HepG2 (cell line): ENCODE measurements around the gene MRPL38. TPM values are rescaled to one million over a fixed set of nuclear protein-coding genes. Genes with fewer than 3 reads are reported as not detected.

ENCODE experiments used
- ATF7-NPFF ChIP-seq: sonication (generic); formaldehyde crosslinking; IDR thresholded peaks from 2 replicates; pipeline ENCODE4 v1.8.1; 2023; ENCODE audit warnings: mild to moderate bottlenecking, low read depth, missing genetic modification reagents, moderate library complexity
- CHCHD3 ChIP-seq: sonication (generic); formaldehyde crosslinking; IDR thresholded peaks from 2 replicates; pipeline ENCODE4 v1.8.0; 2022; ENCODE audit warnings: mild to moderate bottlenecking, missing genetic modification reagents, moderate library complexity
- EED ChIP-seq: sonication (generic); formaldehyde crosslinking; IDR thresholded peaks from 2 replicates; pipeline ENCODE4 v1.5.0; 2020; ENCODE audit warnings: mild to moderate bottlenecking, missing genetic modification reagents
- GLI4 ChIP-seq: sonication (generic); formaldehyde crosslinking; IDR thresholded peaks from 2 replicates; pipeline ENCODE4 v1.5.1; 2020; ENCODE audit warnings: missing genetic modification reagents, mild to moderate bottlenecking, moderate library complexity, borderline replicate concordance
- HBP1 ChIP-seq: IDR thresholded peaks from 2 replicates; pipeline ENCODE4 v1.6.1; 2016; ENCODE audit warnings: low read depth, control low read depth
- HIC2 ChIP-seq: sonication (generic); formaldehyde crosslinking; IDR thresholded peaks from 2 replicates; pipeline ENCODE4 v1.9.0; 2022; ENCODE audit warnings: low read depth, missing genetic modification reagents
- HOXA7 ChIP-seq: sonication (generic); formaldehyde crosslinking; IDR thresholded peaks from 2 replicates; pipeline ENCODE4 v1.8.1; 2022; ENCODE audit warnings: mild to moderate bottlenecking, missing genetic modification reagents, moderate library complexity
- KLF11 ChIP-seq: IDR thresholded peaks from 2 replicates; pipeline ENCODE4 v1.6.1; 2016; ENCODE audit warnings: missing compliant biosample characterization
- MAX ChIP-seq: IDR thresholded peaks from 2 replicates; pipeline ENCODE4 v1.6.1; 2012; ENCODE audit warnings: inconsistent platforms
- MIER2 ChIP-seq: IDR thresholded peaks from 2 replicates; pipeline ENCODE4 v1.6.1; 2016; ENCODE audit warnings: missing biosample characterization, missing genetic modification reagents
- NR2F2 ChIP-seq: IDR thresholded peaks from 2 replicates; pipeline ENCODE4 v1.6.1; 2012; ENCODE audit warnings: low read depth, inconsistent platforms, borderline replicate concordance
- PBX3 ChIP-seq: sonication (generic); formaldehyde crosslinking; IDR thresholded peaks from 2 replicates; pipeline ENCODE4 v1.8.1; 2023; ENCODE audit warnings: missing genetic modification reagents, inconsistent platforms, borderline replicate concordance
- PTBP1 ChIP-seq: fragments of 200-400 bp; formaldehyde crosslinking; IDR thresholded peaks from 2 replicates; pipeline ENCODE4 v1.6.1; 2018; ENCODE audit warnings: low read length, low read depth; ENCODE audit not compliant: poor library complexity, severe bottlenecking
- RFX1 ChIP-seq: fragments of 450-650 bp; IDR thresholded peaks from 2 replicates; pipeline ENCODE4 v1.6.1; 2017
- SETDB1 ChIP-seq: sonication (generic); formaldehyde crosslinking; IDR thresholded peaks from 2 replicates; pipeline ENCODE4 v1.5.1; 2020; ENCODE audit warnings: missing genetic modification reagents, mild to moderate bottlenecking, borderline replicate concordance
- SP1 ChIP-seq, 2 experiments: fragments of 450-650 bp in 1 of 2; sonication (generic) in 1 of 2; formaldehyde crosslinking in 1 of 2; IDR thresholded peaks; 2 replicates each; pipeline versions ENCODE4 v1.4.0 to v1.6.1; 2016 to 2020; ENCODE audit warnings: missing genetic modification reagents in 1 of 2
- SP4 ChIP-seq: sonication (generic); formaldehyde crosslinking; IDR thresholded peaks from 2 replicates; pipeline ENCODE4 v1.8.1; 2023; ENCODE audit warnings: mild to moderate bottlenecking, missing genetic modification reagents
- TOPORS ChIP-seq: sonication (generic); formaldehyde crosslinking; IDR thresholded peaks from 2 replicates; pipeline ENCODE4 v1.8.0; 2023; ENCODE audit warnings: mild to moderate bottlenecking, missing genetic modification reagents
- ZFP36L2 ChIP-seq: sonication (generic); formaldehyde crosslinking; IDR thresholded peaks from 2 replicates; pipeline ENCODE4 v1.4.0; 2020; ENCODE audit warnings: missing genetic modification reagents
- ZNF292 ChIP-seq: sonication (generic); formaldehyde crosslinking; IDR thresholded peaks from 2 replicates; pipeline ENCODE4 v1.8.1; 2022; ENCODE audit warnings: mild to moderate bottlenecking, low read depth, missing genetic modification reagents, borderline replicate concordance
- ZNF451 ChIP-seq: sonication (generic); formaldehyde crosslinking; IDR thresholded peaks from 2 replicates; pipeline ENCODE4 v1.5.0; 2020; ENCODE audit warnings: mild to moderate bottlenecking, missing genetic modification reagents
- ZNF576 ChIP-seq: sonication (generic); formaldehyde crosslinking; IDR thresholded peaks from 2 replicates; pipeline ENCODE4 v1.4.0; 2020; ENCODE audit warnings: mild to moderate bottlenecking, missing genetic modification reagents
- ZNF660 ChIP-seq: sonication (generic); formaldehyde crosslinking; IDR thresholded peaks from 2 replicates; pipeline ENCODE4 v1.5.1; 2020; ENCODE audit warnings: mild to moderate bottlenecking, low read depth, missing genetic modification reagents, borderline replicate concordance
- ZNF816 ChIP-seq: sonication (generic); formaldehyde crosslinking; IDR thresholded peaks from 2 replicates; pipeline ENCODE4 v1.8.0; 2022; ENCODE audit warnings: missing genetic modification reagents, mild to moderate bottlenecking, borderline replicate concordance
- ZZZ3 ChIP-seq: sonication (generic); formaldehyde crosslinking; IDR thresholded peaks from 2 replicates; pipeline ENCODE4 v1.4.0; 2020; ENCODE audit warnings: missing genetic modification reagents, mild to moderate bottlenecking, borderline replicate concordance
- polyA plus RNA-seq, 8 experiments: library from polyadenylated mRNA; depleted of rRNA in 3 of 8; stranded (reverse) in 7 of 8; unstranded in 1 of 8; fragments of >200 nt; fragmentation: Illumina TruSeq in 4 of 8; extraction: Trizol in 4 of 8; gene quantifications; 2 replicates each; pipeline versions ENCODE4 v1.2.1 to v1.2.3, GENCODE V29; 2011 to 2016; ENCODE audit warnings: low read depth in 4 of 8, missing spikeins in 1 of 8, mixed read lengths in 1 of 8; ENCODE audit not compliant: insufficient read depth in 1 of 8
- total RNA-seq, 5 experiments: library from RNA; depleted of rRNA; stranded (reverse); fragments of >200 nt; fragmentation: Illumina TruSeq; extraction: Trizol; gene quantifications; 2 replicates each; pipeline ENCODE4 v1.2.3, GENCODE V29; 2016; ENCODE audit warnings: low read depth in 1 of 5

The MRPL38 gene
- total and polyA plus RNA-seq, 2 of the 13 experiments (the other 11 are each of a cell fraction or from before 2014, with no cell fraction given): 83.7 to 125 TPM

GRCh38 chr17:75876190-75876937 lies 28.3 kb downstream of the MRPL38 start (continued):
- TF ChIP-seq KLF11 (CRISPR knock-in tag) (peak; percentile 17; the same call in 1 of the 2 replicates), ZFP36L2 (CRISPR knock-in tag) (0 out of 2 replicates have a peak, but pooled peaks have one; percentile 86), MAX (peak; percentile 99), GLI4 (peak; percentile 77), ZNF451 (CRISPR knock-in tag) (peak; percentile 87), ATF7-NPFF (peak; percentile 85), RFX1 (no peak), HOXA7 (no peak), TOPORS (CRISPR knock-in tag) (peak; percentile 84; the same call in 1 of the 2 replicates), PTBP1 (peak; percentile 90), ZZZ3 (CRISPR knock-in tag) (peak; percentile 92), CHCHD3 (CRISPR knock-in tag) (no peak), SETDB1 (no peak), SP4 (peak; percentile 88), HIC2 (peak; percentile 98), ZNF576 (CRISPR knock-in tag) (no peak), PBX3 (CRISPR knock-in tag) (no peak), EED (CRISPR knock-in tag) (no peak), ZNF292 (CRISPR knock-in tag) (peak; percentile 83; the same call in 1 of the 2 replicates), SP1 (IDR thresholded peaks at IDR 0.05) (no peak), SP1 (CRISPR knock-in tag; IDR thresholded peaks at IDR 0.05) (peak; percentile 51; the same call in 1 of the 2 replicates), ZNF660 (CRISPR knock-in tag) (no peak; the same call in 1 of the 2 replicates), ZNF816 (CRISPR knock-in tag) (no peak), NR2F2 (peak; percentile 75; the same call in 1 of the 2 replicates), MIER2 (CRISPR knock-in tag) (no peak), HBP1 (peak; percentile 87; the same call in 1 of the 2 replicates)
